A549 (cell line): ENCODE measurements around the gene SMIM31. TPM values are rescaled to one million over a fixed set of nuclear protein-coding genes. Genes with fewer than 3 reads are reported as not detected.

Experiments
- ATAC-seq, 2 experiments: fragments of 200-7000 bp in 1 of 2; fragments of >200 bp in 1 of 2; cut with Nextera tagmentation in 1 of 2; cut with Tn5 transposase in 1 of 2; 3 replicates each; pipeline versions ENCODE4 v1.8.0 to v1.9.1; 2018 to 2020; ENCODE audit warnings: mild to moderate bottlenecking in 1 of 2, moderate library complexity in 1 of 2
- CTCF ChIA-PET: fragments of 300-600 bp; sonication (Branson Sonifier 250); formaldehyde crosslinking; extraction: SDS; loops from one replicate; lab custom pipeline; 2021; ENCODE audit warnings: antibody characterized with exemption, inconsistent platforms; lab: Yijun Ruan, JAX
- POLR2A ChIA-PET: fragments of 350-600 bp; formaldehyde crosslinking; extraction: SDS; loops from one replicate; lab custom pipeline; 2021; ENCODE audit warnings: antibody characterized with exemption, inconsistent platforms; lab: Yijun Ruan, JAX
- DNase-seq, 2 experiments: peaks; one replicate each; pipeline versions ENCODE4 v3.0.0 to v3.0.0-alpha.2; 2011 to 2016; ENCODE audit warnings: low read depth in 1 of 2, low spot score in 1 of 2
- FAIRE-seq: peaks from 2 replicates; lab custom pipeline; 2011; peaks lifted over from hg19 to GRCh38; lab: Jason Lieb, UNC
- H3K27ac ChIP-seq, 2 experiments: fragments of >200 bp; sonication (Bioruptor Twin); formaldehyde crosslinking; 3 replicates each; pipeline ENCODE4 v1.5.1; 2016 to 2017
- H3K4me1 ChIP-seq: fragments of >200 bp; sonication (Bioruptor Twin); formaldehyde crosslinking; 3 replicates; pipeline ENCODE4 v1.6.1; 2016
- H3K4me2 ChIP-seq: fragments of >200 bp; sonication (Bioruptor Twin); formaldehyde crosslinking; 3 replicates; pipeline ENCODE4 v1.6.1; 2016
- H3K4me3 ChIP-seq: fragments of >200 bp; sonication (Bioruptor Twin); formaldehyde crosslinking; 3 replicates; pipeline ENCODE4 v1.5.1; 2016
- H3K9me3 ChIP-seq: fragments of >200 bp; sonication (Bioruptor Twin); formaldehyde crosslinking; 3 replicates; pipeline ENCODE4 v1.6.1; 2016
- CHD2 ChIP-seq: fragments of 150-350 bp; IDR thresholded peaks from 2 replicates; pipeline ENCODE4 v1.6.1; 2014; ENCODE audit warnings: low read length; ENCODE audit not compliant: partially characterized antibody
- E2F6 ChIP-seq: IDR thresholded peaks from 2 replicates; pipeline ENCODE4 v1.6.1; 2012; ENCODE audit warnings: low read depth, borderline replicate concordance
- EHF ChIP-seq: fragments of 250-450 bp; sonication (Bioruptor Pico); IDR thresholded peaks from 2 replicates; pipeline ENCODE4 v1.5.0; 2020; ENCODE audit warnings: mild to moderate bottlenecking
- FOSB ChIP-seq: fragments of 250-450 bp; sonication (Bioruptor Pico); IDR thresholded peaks from 2 replicates; pipeline ENCODE4 v1.5.0; 2020; ENCODE audit warnings: mild to moderate bottlenecking, moderate library complexity
- GATA3 ChIP-seq: IDR thresholded peaks from 2 replicates; pipeline ENCODE4 v1.6.1; 2012; ENCODE audit warnings: borderline replicate concordance
- HDAC2 ChIP-seq: fragments of 200-600 bp; sonication (generic); IDR thresholded peaks from 2 replicates; pipeline ENCODE4 v1.6.1; 2016
- JUNB ChIP-seq: fragments of >200 bp; sonication (Bioruptor Twin); formaldehyde crosslinking; IDR thresholded peaks from 2 replicates; pipeline ENCODE4 v1.6.1; 2016
- KDM1A ChIP-seq: fragments of 200-600 bp; sonication (generic); IDR thresholded peaks from 2 replicates; pipeline ENCODE4 v1.6.1; 2016; ENCODE audit warnings: low read depth, mild to moderate bottlenecking
- MAFK ChIP-seq: fragments of 450-650 bp; IDR thresholded peaks from 2 replicates; pipeline ENCODE4 v1.6.1; 2014; ENCODE audit not compliant: partially characterized antibody
- MAX ChIP-seq: IDR thresholded peaks from 2 replicates; pipeline ENCODE4 v1.6.1; 2012
- MYC ChIP-seq: IDR thresholded peaks from 2 replicates; pipeline ENCODE4 v1.6.1; 2012; ENCODE audit warnings: mild to moderate bottlenecking, inconsistent platforms, low read length, improper control_type of control experiment, borderline replicate concordance
- NPAS2 ChIP-seq: fragments of 250-450 bp; sonication (Bioruptor Pico); IDR thresholded peaks from 2 replicates; pipeline ENCODE4 v1.8.0; 2022; ENCODE audit warnings: mild to moderate bottlenecking, moderate library complexity, borderline replicate concordance
- NR3C1 ChIP-seq: fragments of >200 bp; sonication (Bioruptor Twin); formaldehyde crosslinking; IDR thresholded peaks from 3 replicates; pipeline ENCODE4 v1.6.1; 2017
- PBX3 ChIP-seq: IDR thresholded peaks from 2 replicates; pipeline ENCODE4 v1.6.1; 2012
- POLR2A ChIP-seq: IDR thresholded peaks from 2 replicates; pipeline ENCODE4 v1.6.1; 2012; ENCODE audit warnings: mild to moderate bottlenecking, low read length
- POLR2AphosphoS2 ChIP-seq: conservative IDR thresholded peaks from 2 replicates; pipeline ENCODE4 v1.6.1; 2012; ENCODE audit warnings: low read length, improper control_type of control experiment, inconsistent platforms
- REST ChIP-seq: fragments of 200-600 bp; sonication (generic); IDR thresholded peaks from 2 replicates; pipeline ENCODE4 v1.6.1; 2016; ENCODE audit warnings: antibody characterized with exemption, mild to moderate bottlenecking, moderate library complexity
- SMC3 ChIP-seq: fragments of >200 bp; sonication (Bioruptor Twin); formaldehyde crosslinking; IDR thresholded peaks from 3 replicates; pipeline ENCODE4 v1.6.1; 2018; ENCODE audit warnings: inconsistent platforms
- ZNF302 ChIP-seq: fragments of 250-450 bp; sonication (Bioruptor Pico); IDR thresholded peaks from 2 replicates; pipeline ENCODE4 v1.9.0; 2021; ENCODE audit warnings: inconsistent platforms, mild to moderate bottlenecking, moderate library complexity
- WGBS: methylation state at CpG from one replicate; pipeline ENCODE4 v1.1.6; 2017; ENCODE audit errors: missing lambda C conversion rate; 5-methylcytosine and 5-hydroxymethylcytosine counted together
- polyA minus RNA-seq: library from RNA; depleted of rRNA, polyadenylated mRNA; stranded (reverse); fragments of >200 nt; gene quantifications from 2 replicates; pipeline ENCODE4 v1.2.3, GENCODE V29; 2011; rRNA and poly(A)+ RNA removed
- polyA plus RNA-seq, 4 experiments: library from polyadenylated mRNA; depleted of rRNA in 3 of 4; stranded (reverse); fragments of >200 nt; fragmentation: RNase III in 1 of 4; extraction: RNeasy Plus Mini Kit Qiagen cat#74134 plus additional on column Dnase treatment in 1 of 4; gene quantifications; 2 replicates in 3 of 4; 3 replicates in 1 of 4; pipeline ENCODE4 v1.2.3, GENCODE V29; 2011 to 2017

The SMIM31 gene
- polyA plus RNA-seq (2011; rRNA removed), result 0.28 and 0.39 TPM in 2 replicates
- polyA plus RNA-seq (2012; cell fraction: cytosol; rRNA removed), result not detected in 2 replicates
- polyA plus RNA-seq (2012; cell fraction: nucleus; rRNA removed), result not detected in 2 replicates
- polyA plus RNA-seq (2017; fragmentation: RNase III; extraction: RNeasy Plus Mini Kit Qiagen cat#74134 plus additional on column Dnase treatment), result 0.04 TPM in 1 of 3 replicates, not detected in the others
- 0.12 TPM in 1 of 2 replicates, not detected in the other for polyA minus RNA-seq

- POLR2A ChIA-PET, result no interaction called here
Observed at GRCh38 chr4:164753873-164754488, at the start of gene SMIM31. SMIM31 (plus strand) TSS chr4:164754131; CDS start chr4:164770444, 16,313 bp downstream.

GRCh38 chr4:164706675-164707074 lies 47.3 kb upstream of the SMIM31 start:
- POLR2A ChIA-PET, result no interaction called here
- no peak overlapping the region for H3K4me2 ChIP-seq
- CTCF ChIA-PET, result no interaction called here
- WGBS, result no CpG with 5 or more reads among the region's 4 CpGs
- FAIRE-seq (no peak), DNase-seq (no peak), ATAC-seq (no peak)
- TF ChIP-seq CHD2 (no peak), MAX (no peak), NR3C1 (no peak), FOSB (CRISPR knock-in tag) (no peak), HDAC2 (no peak), E2F6 (no peak), POLR2AphosphoS2 (no peak), PBX3 (no peak), SMC3 (no peak)
- H3K9me3 ChIP-seq, result no peaks in the 10 kb centered on the region
- no peaks in the 10 kb centered on the region for H3K4me1 ChIP-seq
- no peak overlapping the region for H3K27ac ChIP-seq
- H3K4me3 ChIP-seq, result no peak overlapping the region

More at GRCh38 chr4:164753873-164754488, at the start of gene SMIM31:
- TF ChIP-seq NPAS2 (CRISPR knock-in tag) (no peak), PBX3 (no peak), MYC (no peak), JUNB (no peak), REST (no peak), KDM1A (no peak), EHF (CRISPR knock-in tag) (no peak), GATA3 (no peak), ZNF302 (CRISPR knock-in tag) (no peak), MAFK (no peak), POLR2A (no peak)
- FAIRE-seq, result no peak
- Histone ChIP-seq H3K4me2 (peak within 1 kb of the TSS; percentile 60), H3K9me3 (no peaks in the 10 kb centered on the region), H3K27ac (0 out of 6 replicates have a peak within 1 kb of the TSS, but pooled peaks of 1 of the 2 experiments have one; percentile 31), H3K4me3 (no peak within 1 kb of the TSS), H3K4me1 (no peaks in the 10 kb centered on the region)
- CTCF ChIA-PET, result interaction anchor here (0.6 kb wide), 1 partner anchor 1142 kb away, joined by 3 read pairs; no protein-coding TSS in a partner anchor
- DNase-seq, result peak in 1 of 2 experiments; percentile 39
- 7% methylated on average over 7 of the region's 7 CpGs for WGBS
- ATAC-seq, result peak; percentile 43 to 44; a peak in 1 of 6 replicates
